HepG2 (cell line): ENCODE measurements around the gene STX2. TPM values are rescaled to one million over a fixed set of nuclear protein-coding genes. Genes with fewer than 3 reads are reported as not detected.
A peak's percentile ranks its signal among the peaks of the same experiment; 100 is the strongest.

Source experiments
- ATAC-seq: fragments of 200-7000 bp; cut with Tn5 transposase; 3 replicates; pipeline ENCODE4 v1.9.1; 2020; ENCODE audit warnings: mild to moderate bottlenecking, moderate library complexity
- BruUV-seq: library from RNA; stranded (reverse); fragments of 400-500 nt; replicated peaks from 2 replicates; lab custom pipeline; 2021; lab: Mats Ljungman, UMichigan
- CTCF ChIA-PET: fragments of 300-600 bp; formaldehyde crosslinking; extraction: SDS; loops from one replicate; lab custom pipeline; 2021; ENCODE audit warnings: low total read pairs, inconsistent platforms, low intra/inter-chr PET ratio; lab: Yijun Ruan, JAX
- POLR2A ChIA-PET: fragments of 350-600 bp; sonication (Branson Sonifier 250); formaldehyde crosslinking; loops from one replicate; lab custom pipeline; 2020; ENCODE audit warnings: antibody characterized with exemption, inconsistent platforms; lab: Yijun Ruan, JAX
- DNase-seq: peaks from one replicate; pipeline ENCODE4 v3.0.0-alpha.2; 2015; ENCODE audit warnings: low spot score
- FAIRE-seq: peaks from 3 replicates; lab custom pipeline; 2011; peaks lifted over from hg19 to GRCh38; lab: Jason Lieb, UNC
- H2AFZ ChIP-seq: one replicate; pipeline ENCODE4 v1.6.1; 2011; ENCODE audit warnings: low read length, inconsistent platforms
- H3K27ac ChIP-seq: fragments of 300-600 bp; 3 replicates; pipeline ENCODE4 v1.8.0; 2011; ENCODE audit warnings: mixed run types, mild to moderate bottlenecking, mixed read lengths, low read length, inconsistent platforms; ENCODE audit not compliant: insufficient read depth; ENCODE audit errors: extremely low read length
- H3K27me3 ChIP-seq, 2 experiments: fragments of 200-600 bp in 1 of 2; 2 replicates in 1 of 2; 3 replicates in 1 of 2; pipeline versions ENCODE4 v1.6.0 to v1.8.0; 2011; ENCODE audit warnings: low read length in 2 of 2, mild to moderate bottlenecking in 2 of 2, moderate library complexity in 2 of 2, inconsistent platforms in 1 of 2; ENCODE audit not compliant: insufficient read depth in 2 of 2, control insufficient read depth in 1 of 2
- H3K36me3 ChIP-seq, 2 experiments: fragments of 200-600 bp in 1 of 2; replicated peaks in 1 of 2; 2 replicates in 1 of 2; 3 replicates in 1 of 2; pipeline versions ENCODE4 v1.5.1 to v1.8.0; 2011; ENCODE audit warnings: low read length in 2 of 2, inconsistent platforms in 1 of 2; ENCODE audit not compliant: insufficient read depth in 2 of 2, control insufficient read depth in 1 of 2
- H3K4me1 ChIP-seq: 2 replicates; pipeline ENCODE4 v1.5.1; 2012; ENCODE audit warnings: low read length, inconsistent platforms; ENCODE audit not compliant: insufficient read depth
- H3K4me2 ChIP-seq: 2 replicates; pipeline ENCODE4 v1.6.0; 2011; ENCODE audit warnings: low read depth, low read length, inconsistent platforms
- H3K4me3 ChIP-seq, 3 experiments: fragments of 200-600 bp in 1 of 3; sonication (generic), shearing (Covaris generic) in 1 of 3; replicated peaks in 1 of 3; 2 replicates each; pipeline ENCODE4 v1.5.1; 2011 to 2016; ENCODE audit warnings: low read length in 3 of 3, inconsistent platforms in 2 of 3, low read depth in 2 of 3, mild to moderate bottlenecking in 2 of 3, control low read depth in 1 of 3, mixed read lengths in 1 of 3; ENCODE audit not compliant: insufficient read depth in 1 of 3
- H3K79me2 ChIP-seq: one replicate; pipeline ENCODE4 v1.6.1; 2011; ENCODE audit warnings: low read length, inconsistent platforms; ENCODE audit not compliant: insufficient read depth
- H3K9ac ChIP-seq: 2 replicates; pipeline ENCODE4 v1.6.0; 2011; ENCODE audit warnings: mild to moderate bottlenecking, low read depth, low read length, inconsistent platforms; ENCODE audit not compliant: insufficient read depth
- H3K9me3 ChIP-seq: 2 replicates; pipeline ENCODE4 v1.5.1; 2012; ENCODE audit warnings: mild to moderate bottlenecking, low read length
- H4K20me1 ChIP-seq: 2 replicates; pipeline ENCODE4 v1.6.0; 2011; ENCODE audit warnings: inconsistent platforms, mild to moderate bottlenecking, low read length, moderate library complexity; ENCODE audit not compliant: insufficient read depth
- DNMT3B ChIP-seq: conservative IDR thresholded peaks from 2 replicates; pipeline ENCODE4 v1.6.1; 2016; ENCODE audit warnings: missing biosample characterization, control low read depth
- ESRRA ChIP-seq: sonication (generic); formaldehyde crosslinking; IDR thresholded peaks from 2 replicates; pipeline ENCODE4 v1.5.1; 2020; ENCODE audit warnings: mild to moderate bottlenecking, low read depth, missing genetic modification reagents
- MIER3 ChIP-seq: IDR thresholded peaks from 2 replicates; pipeline ENCODE4 v1.6.1; 2016; ENCODE audit warnings: missing compliant biosample characterization, borderline replicate concordance
- POLR2A ChIP-seq, 2 experiments: IDR thresholded peaks; 2 replicates each; pipeline ENCODE4 v1.6.1; 2011; ENCODE audit warnings: low read depth in 2 of 2, low read length in 2 of 2, mild to moderate bottlenecking in 1 of 2, moderate library complexity in 1 of 2; ENCODE audit not compliant: insufficient read depth in 1 of 2
- RBFOX2 ChIP-seq: fragments of 200-400 bp; formaldehyde crosslinking; IDR thresholded peaks from 2 replicates; pipeline ENCODE4 v1.6.1; 2017; ENCODE audit warnings: low read depth, mild to moderate bottlenecking, low read length
- SMAD3 ChIP-seq: sonication (generic); formaldehyde crosslinking; IDR thresholded peaks from 2 replicates; pipeline ENCODE4 v1.4.0; 2020; ENCODE audit warnings: missing genetic modification reagents
- WGBS: methylation state at CpG from one replicate; pipeline ENCODE4 v1.1.6; 2017; ENCODE audit warnings: low lambda C conversion rate; 5-methylcytosine and 5-hydroxymethylcytosine counted together
- in situ Hi-C: cut with HindIII; loops from 2 replicates; pipeline ENCODE4 v1.10.0; 2017; ENCODE audit warnings: low pct_unique_long_range_greater_than_20kb; ENCODE audit not compliant: extremely low pct_ligation_motif_present
- intact Hi-C: fragments of 100-400 bp; cut with micrococcal nuclease; formaldehyde crosslinking; loops from one replicate; pipeline ENCODE4 v1.10.0; 2022; ENCODE audit not compliant: unreplicated experiment
- polyA plus RNA-seq, 8 experiments: library from polyadenylated mRNA; depleted of rRNA in 3 of 8; stranded (reverse) in 7 of 8; unstranded in 1 of 8; fragments of >200 nt; fragmentation: Illumina TruSeq in 4 of 8; extraction: Trizol in 4 of 8; gene quantifications; 2 replicates each; pipeline versions ENCODE4 v1.2.1 to v1.2.3, GENCODE V29; 2011 to 2016; ENCODE audit warnings: low read depth in 4 of 8, missing spikeins in 1 of 8, mixed read lengths in 1 of 8; ENCODE audit not compliant: insufficient read depth in 1 of 8
- total RNA-seq, 5 experiments: library from RNA; depleted of rRNA; stranded (reverse); fragments of >200 nt; fragmentation: Illumina TruSeq; extraction: Trizol; gene quantifications; 2 replicates each; pipeline ENCODE4 v1.2.3, GENCODE V29; 2016; ENCODE audit warnings: low read depth in 1 of 5
- TF ChIP-seq, protein P1 (sequence below): sonication (generic); formaldehyde crosslinking; IDR thresholded peaks from 2 replicates; pipeline ENCODE4 v1.4.0; 2020; ENCODE audit warnings: missing genetic modification reagents
- TF ChIP-seq, protein P2 (sequence below): sonication (generic); formaldehyde crosslinking; IDR thresholded peaks from 2 replicates; pipeline ENCODE4 v1.5.0; 2020; ENCODE audit warnings: missing genetic modification reagents

The STX2 gene
- total and polyA plus RNA-seq, 2 of the 13 experiments (the other 11 are each of a cell fraction or from before 2014, with no cell fraction given), result 13.4 to 25.1 TPM

DNA sequence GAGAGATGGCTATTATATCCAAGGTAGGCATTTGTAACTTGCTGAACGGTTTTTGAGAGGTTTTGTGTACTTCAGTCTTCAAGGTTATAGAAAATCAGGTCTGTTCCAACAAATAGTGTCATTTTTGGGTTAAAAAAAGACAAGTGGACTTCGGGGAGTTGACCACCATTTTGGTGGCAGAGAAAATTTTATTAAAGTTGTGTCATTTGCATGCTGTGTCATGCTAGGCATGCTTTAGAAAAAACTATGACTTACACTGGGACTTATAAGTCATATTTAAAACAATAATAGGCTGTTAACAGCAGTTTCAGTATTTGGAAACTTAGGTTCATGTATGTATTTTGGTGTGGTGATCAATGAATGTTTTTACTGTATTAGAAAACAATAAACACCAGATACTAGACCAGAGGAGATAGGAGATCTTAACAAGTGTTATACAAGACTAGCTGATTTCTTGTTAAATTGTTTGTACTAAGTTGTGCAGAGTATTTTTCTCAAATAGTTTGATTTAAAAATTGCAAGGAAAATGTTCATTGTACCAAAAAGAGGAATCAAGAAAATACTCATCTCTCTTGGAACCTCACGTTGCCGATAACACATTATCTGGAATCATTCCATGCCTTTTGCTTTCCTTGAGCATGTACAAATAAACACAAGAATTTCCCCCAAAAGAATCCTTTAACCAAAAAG, 34.2 kb upstream of the STX2 start:
- FAIRE-seq (no peak), ATAC-seq (no peak), DNase-seq (no peak)
- Histone ChIP-seq H4K20me1 (peaks cover 28% of the 10 kb centered on the region), H3K27ac (peak overlapping the region; percentile 65), H3K36me3 (peaks cover 11 to 46% of the 10 kb centered on the region in 2 experiments), H3K4me2 (peak overlapping the region; percentile 91), H3K27me3 (no peaks in the 10 kb centered on the region; a peak in 1 of 5 replicates), H2AFZ (no peak overlapping the region), H3K79me2 (peaks cover 22% of the 10 kb centered on the region), H3K4me3 (peak overlapping the region; percentile 76 to 82 (median 78)), H3K4me1 (peaks cover 76% of the 10 kb centered on the region), H3K9ac (peak overlapping the region; percentile 90), H3K9me3 (no peaks in the 10 kb centered on the region)
- intact Hi-C loops, result no loop called here
- in situ Hi-C loops, result loop anchor here (5.0 kb wide), 1 partner anchor 36 kb away; the partner anchor contains the start of gene STX2
- no peak for TF ChIP-seq MIER3 (CRISPR knock-in tag)
- TF ChIP-seq, protein P1, sequence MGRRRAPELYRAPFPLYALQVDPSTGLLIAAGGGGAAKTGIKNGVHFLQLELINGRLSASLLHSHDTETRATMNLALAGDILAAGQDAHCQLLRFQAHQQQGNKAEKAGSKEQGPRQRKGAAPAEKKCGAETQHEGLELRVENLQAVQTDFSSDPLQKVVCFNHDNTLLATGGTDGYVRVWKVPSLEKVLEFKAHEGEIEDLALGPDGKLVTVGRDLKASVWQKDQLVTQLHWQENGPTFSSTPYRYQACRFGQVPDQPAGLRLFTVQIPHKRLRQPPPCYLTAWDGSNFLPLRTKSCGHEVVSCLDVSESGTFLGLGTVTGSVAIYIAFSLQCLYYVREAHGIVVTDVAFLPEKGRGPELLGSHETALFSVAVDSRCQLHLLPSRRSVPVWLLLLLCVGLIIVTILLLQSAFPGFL, result no peak
- TF ChIP-seq ESRRA (CRISPR knock-in tag), result no peak
- 0 out of 4 replicates have a peak, but pooled peaks of 1 of the 2 experiments have one; percentile 3 for TF ChIP-seq POLR2A (IDR thresholded peaks at IDR 0.05; ENCODE audit: insufficient read depth in 1 of 2, low read depth in 2 of 2, low read length in 2 of 2)
- TF ChIP-seq RBFOX2, result 0 out of 2 replicates have a peak, but pooled peaks have one; percentile 55
- 0 out of 2 replicates have a peak, but pooled peaks have one; percentile 21 for TF ChIP-seq DNMT3B (CRISPR knock-in tag)
- TF ChIP-seq, protein P2, sequence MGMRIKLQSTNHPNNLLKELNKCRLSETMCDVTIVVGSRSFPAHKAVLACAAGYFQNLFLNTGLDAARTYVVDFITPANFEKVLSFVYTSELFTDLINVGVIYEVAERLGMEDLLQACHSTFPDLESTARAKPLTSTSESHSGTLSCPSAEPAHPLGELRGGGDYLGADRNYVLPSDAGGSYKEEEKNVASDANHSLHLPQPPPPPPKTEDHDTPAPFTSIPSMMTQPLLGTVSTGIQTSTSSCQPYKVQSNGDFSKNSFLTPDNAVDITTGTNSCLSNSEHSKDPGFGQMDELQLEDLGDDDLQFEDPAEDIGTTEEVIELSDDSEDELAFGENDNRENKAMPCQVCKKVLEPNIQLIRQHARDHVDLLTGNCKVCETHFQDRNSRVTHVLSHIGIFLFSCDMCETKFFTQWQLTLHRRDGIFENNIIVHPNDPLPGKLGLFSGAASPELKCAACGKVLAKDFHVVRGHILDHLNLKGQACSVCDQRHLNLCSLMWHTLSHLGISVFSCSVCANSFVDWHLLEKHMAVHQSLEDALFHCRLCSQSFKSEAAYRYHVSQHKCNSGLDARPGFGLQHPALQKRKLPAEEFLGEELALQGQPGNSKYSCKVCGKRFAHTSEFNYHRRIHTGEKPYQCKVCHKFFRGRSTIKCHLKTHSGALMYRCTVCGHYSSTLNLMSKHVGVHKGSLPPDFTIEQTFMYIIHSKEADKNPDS (CRISPR knock-in tag), result no peak
- 0 out of 2 replicates have a peak, but pooled peaks have one; percentile 3 for TF ChIP-seq SMAD3
- BruUV-seq, result TSS peak; percentile 55
- ChIA-PET POLR2A (no interaction called here), CTCF (no interaction called here)
- 39% methylated on average over 4 of the region's 4 CpGs for WGBS
